Fibroblast of lung (primary cell): Measurements from ENCODE around the gene ANGPTL2. TPM values are rescaled to one million over a fixed set of nuclear protein-coding genes. Genes with fewer than 3 reads are reported as not detected.
A peak's percentile ranks its signal among the peaks of the same experiment; 100 is the strongest.

ENCODE experiments used
- DNase-seq, 2 donors: peaks; one replicate each; pipeline versions ENCODE4 v3.0.0 to v3.0.0-alpha.2; 2010; ENCODE audit warnings: low read depth in 2 of 2
- H2AFZ ChIP-seq: 2 replicates; pipeline ENCODE4 v1.5.1; 2012; ENCODE audit warnings: low read length, control low read depth, inconsistent platforms
- H3K27ac ChIP-seq: 2 replicates; pipeline ENCODE4 v1.5.1; 2011; ENCODE audit warnings: low read length, control low read depth; ENCODE audit not compliant: insufficient read depth
- H3K27me3 ChIP-seq: 2 replicates; pipeline ENCODE4 v1.5.1; 2011; ENCODE audit warnings: mild to moderate bottlenecking, low read length; ENCODE audit not compliant: control insufficient read depth, insufficient read depth
- H3K36me3 ChIP-seq: 2 replicates; pipeline ENCODE4 v1.5.1; 2011; ENCODE audit warnings: low read length; ENCODE audit not compliant: control insufficient read depth, insufficient read depth
- H3K4me1 ChIP-seq: 2 replicates; pipeline ENCODE4 v1.5.1; 2011; ENCODE audit warnings: low read length; ENCODE audit not compliant: control insufficient read depth, insufficient read depth; ENCODE audit errors: extremely low read depth
- H3K4me2 ChIP-seq: 2 replicates; pipeline ENCODE4 v1.5.1; 2011; ENCODE audit warnings: low read length, control low read depth; ENCODE audit not compliant: insufficient read depth; ENCODE audit errors: extremely low read depth
- H3K4me3 ChIP-seq, 4 experiments: fragments of 200-600 bp in 1 of 4; sonication (generic) in 1 of 4; replicated peaks in 1 of 4; 2 replicates each; pipeline ENCODE4 v1.5.1; 2011 to 2016; ENCODE audit warnings: low read length in 4 of 4, low read depth in 3 of 4, mild to moderate bottlenecking in 3 of 4, control low read depth in 2 of 4, inconsistent platforms in 1 of 4, mixed read lengths in 1 of 4; ENCODE audit not compliant: insufficient read depth in 1 of 4; ENCODE audit errors: control extremely low read depth in 1 of 4
- H3K79me2 ChIP-seq: 2 replicates; pipeline ENCODE4 v1.5.1; 2012; ENCODE audit warnings: mild to moderate bottlenecking, low read length, inconsistent platforms; ENCODE audit not compliant: control insufficient read depth, insufficient read depth
- H3K9ac ChIP-seq: 2 replicates; pipeline ENCODE4 v1.5.1; 2011; ENCODE audit warnings: mild to moderate bottlenecking, low read length, control low read depth; ENCODE audit not compliant: insufficient read depth
- H3K9me3 ChIP-seq: 2 replicates; pipeline ENCODE4 v1.5.1; 2012; ENCODE audit warnings: low read depth, low read length; ENCODE audit not compliant: control insufficient read depth, insufficient read depth
- H4K20me1 ChIP-seq: 2 replicates; pipeline ENCODE4 v1.5.1; 2011; ENCODE audit warnings: low read length; ENCODE audit not compliant: control insufficient read depth, insufficient read depth; ENCODE audit errors: extremely low read depth
- CTCF ChIP-seq, 2 donors: IDR thresholded peaks in 1 of 2; conservative IDR thresholded peaks in 1 of 2; 1 replicate in 1 of 2; 2 replicates in 1 of 2; pipeline ENCODE4 v1.5.1; 2011 to 2012; ENCODE audit warnings: low read length in 2 of 2, control low read depth in 1 of 2, inconsistent platforms in 1 of 2, low read depth in 1 of 2, mild to moderate bottlenecking in 1 of 2
- EZH2 ChIP-seq: IDR thresholded peaks from 2 replicates; pipeline ENCODE4 v1.5.1; 2012; ENCODE audit warnings: low read length, control low read depth, mild to moderate bottlenecking; ENCODE audit errors: missing control alignments
- polyA plus RNA-seq, 2 donors: library from polyadenylated mRNA; depleted of rRNA in 1 of 2; stranded (reverse) in 1 of 2; unstranded in 1 of 2; fragments of >200 nt; gene quantifications; 2 replicates each; pipeline ENCODE4 v1.2.1, GENCODE V29; 2011 to 2012; ENCODE audit warnings: missing spikeins in 1 of 2
- total RNA-seq: library from RNA; depleted of rRNA; stranded (reverse); fragments of >200 nt; gene quantifications from 2 replicates; pipeline ENCODE4 v1.2.1, GENCODE V29; 2014

ANGPTL2 gene
- total and polyA plus RNA-seq, 2 donors (not counting 1 experiment from before 2014, with no cell fraction given) = 128 to 163 TPM

GRCh38 chr9:127123064-127123890 is 842 bp upstream of the ANGPTL2 start:
- H3K4me3 ChIP-seq = peak overlapping the region in 3 of 4 experiments; percentile 9 to 39 (median 24)
- no peaks in the 10 kb centered on the region for H3K9me3 ChIP-seq
- peak overlapping the region; percentile 99 for H3K9ac ChIP-seq
- peaks cover 25% of the 10 kb centered on the region for H3K4me1 ChIP-seq
- H2AFZ ChIP-seq = peak overlapping the region; percentile 29
- H3K79me2 ChIP-seq = peaks cover 24% of the 10 kb centered on the region
- peak overlapping the region; percentile 89 for H3K27ac ChIP-seq
- peak overlapping the region; percentile 77 for H3K4me2 ChIP-seq
- no peak for DNase-seq
- H3K36me3 ChIP-seq = peaks cover 2% of the 10 kb centered on the region
- no peaks in the 10 kb centered on the region for H3K27me3 ChIP-seq
- no peaks in the 10 kb centered on the region for H4K20me1 ChIP-seq
- peak; percentile 2 to 12 for TF ChIP-seq CTCF (conservative IDR thresholded peaks at IDR 0.05 in 1 of 2, IDR thresholded peaks at IDR 0.05 in 1 of 2; ENCODE audit: low read depth in 1 of 2, low read length in 2 of 2)
- TF ChIP-seq EZH2 = no peak

DNA sequence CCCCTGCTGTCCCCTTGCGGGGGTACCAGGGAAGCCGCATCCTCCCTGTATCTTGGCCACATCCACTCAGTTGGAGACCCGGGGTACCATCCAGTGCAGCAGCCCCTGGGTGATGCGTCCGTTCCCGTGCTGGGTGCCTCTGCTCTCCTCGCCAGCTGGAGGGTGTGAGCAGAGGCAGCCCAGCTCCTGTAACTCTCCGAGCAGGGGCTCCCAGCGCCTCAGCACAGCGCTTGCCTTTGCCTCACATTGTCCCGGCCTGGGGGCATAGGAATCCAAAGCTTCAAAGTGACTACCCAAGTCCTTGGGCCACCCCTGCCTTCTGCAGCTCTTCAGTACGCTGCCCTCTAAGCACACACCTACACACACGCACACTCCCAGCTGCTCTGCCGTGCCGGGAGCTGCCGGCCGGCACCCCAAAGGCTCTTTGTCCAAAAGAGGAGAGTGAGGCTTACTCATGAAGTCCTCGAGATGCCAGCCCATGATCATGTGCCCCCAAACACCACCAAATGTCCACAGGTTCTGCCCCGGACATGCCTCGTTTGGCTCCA is 733 bp downstream of the ANGPTL2 start:
- peak overlapping the region; percentile 89 for H3K27ac ChIP-seq
- H3K9me3 ChIP-seq = no peaks in the 10 kb centered on the region
- H3K9ac ChIP-seq = peak overlapping the region; percentile 99
- H3K4me1 ChIP-seq = peaks cover 19% of the 10 kb centered on the region
- no peak for TF ChIP-seq CTCF (conservative IDR thresholded peaks at IDR 0.05 in 1 of 2, IDR thresholded peaks at IDR 0.05 in 1 of 2; ENCODE audit: low read depth in 1 of 2, low read length in 2 of 2)
- H3K79me2 ChIP-seq = peaks cover 24% of the 10 kb centered on the region
- DNase-seq = peak; percentile 38 to 46
- H3K36me3 ChIP-seq = peaks cover 2% of the 10 kb centered on the region
- H2AFZ ChIP-seq = no peak overlapping the region
- peak overlapping the region; percentile 99 for H3K4me2 ChIP-seq
- H3K4me3 ChIP-seq = peak overlapping the region; percentile 67 to 97 (median 84)
- no peaks in the 10 kb centered on the region for H4K20me1 ChIP-seq
- no peaks in the 10 kb centered on the region for H3K27me3 ChIP-seq

DNA sequence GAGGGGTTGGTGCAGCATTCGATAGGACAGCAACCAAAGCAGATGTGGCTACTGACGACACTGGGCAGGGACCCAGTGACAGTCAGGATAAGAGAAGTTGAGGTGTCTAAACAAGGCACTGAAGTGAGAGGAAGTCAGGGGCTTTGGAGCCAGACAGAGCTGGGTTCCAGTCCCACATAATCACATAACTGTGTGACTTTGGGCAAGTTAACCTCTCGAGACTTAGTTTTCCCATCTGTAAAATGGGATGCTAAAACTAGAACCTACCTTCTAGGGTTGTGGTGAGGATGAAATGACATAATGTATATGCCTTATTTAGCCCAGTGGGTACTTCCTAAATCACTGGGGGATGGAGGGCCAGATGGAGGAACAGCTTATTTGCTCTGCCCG is 3.1 kb downstream of the ANGPTL2 start:
- H3K79me2 ChIP-seq = peaks cover 24% of the 10 kb centered on the region
- no peaks in the 10 kb centered on the region for H4K20me1 ChIP-seq
- H3K27me3 ChIP-seq = no peaks in the 10 kb centered on the region
- H3K9ac ChIP-seq = no peak overlapping the region
- H3K36me3 ChIP-seq = peaks cover 2% of the 10 kb centered on the region
- no peak for DNase-seq
- H3K27ac ChIP-seq = no peak overlapping the region
- H2AFZ ChIP-seq = no peak overlapping the region
- H3K9me3 ChIP-seq = no peaks in the 10 kb centered on the region
- peaks cover 14% of the 10 kb centered on the region for H3K4me1 ChIP-seq
- peak overlapping the region in 1 of 4 experiments; percentile 97 for H3K4me3 ChIP-seq
- TF ChIP-seq EZH2 = no peak
- TF ChIP-seq CTCF (conservative IDR thresholded peaks at IDR 0.05 in 1 of 2, IDR thresholded peaks at IDR 0.05 in 1 of 2; ENCODE audit: low read depth in 1 of 2, low read length in 2 of 2) = no peak
- no peak overlapping the region for H3K4me2 ChIP-seq
